Amniotic stem cell (primary cell): ENCODE measurements around the gene MMP10.

Experiments used
- DNase-seq: peaks from one replicate; lab custom pipeline; 2025; lab: John Stamatoyannopoulos, UW

Gene MMP10

DNA sequence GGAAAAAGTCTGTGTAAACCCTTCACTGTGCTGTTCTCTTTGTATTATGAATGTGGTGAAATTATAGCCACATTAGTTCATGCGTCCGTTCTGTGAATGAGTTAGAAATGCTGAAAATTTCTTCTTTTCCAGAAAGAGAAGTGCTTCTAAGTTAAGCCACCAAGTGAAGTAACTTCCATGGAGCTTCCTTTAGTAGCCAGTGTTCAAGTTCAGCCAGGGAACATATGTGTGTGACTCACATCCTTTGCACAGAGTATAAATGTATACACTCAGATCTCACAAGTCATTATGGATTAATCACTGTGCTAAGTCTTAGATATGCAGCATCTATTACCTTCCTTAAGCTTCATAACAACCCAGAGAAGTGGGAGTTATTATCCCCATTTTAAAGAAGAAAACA, 52.5 kb downstream of the MMP10 start:
- no peak for DNase-seq

DNA sequence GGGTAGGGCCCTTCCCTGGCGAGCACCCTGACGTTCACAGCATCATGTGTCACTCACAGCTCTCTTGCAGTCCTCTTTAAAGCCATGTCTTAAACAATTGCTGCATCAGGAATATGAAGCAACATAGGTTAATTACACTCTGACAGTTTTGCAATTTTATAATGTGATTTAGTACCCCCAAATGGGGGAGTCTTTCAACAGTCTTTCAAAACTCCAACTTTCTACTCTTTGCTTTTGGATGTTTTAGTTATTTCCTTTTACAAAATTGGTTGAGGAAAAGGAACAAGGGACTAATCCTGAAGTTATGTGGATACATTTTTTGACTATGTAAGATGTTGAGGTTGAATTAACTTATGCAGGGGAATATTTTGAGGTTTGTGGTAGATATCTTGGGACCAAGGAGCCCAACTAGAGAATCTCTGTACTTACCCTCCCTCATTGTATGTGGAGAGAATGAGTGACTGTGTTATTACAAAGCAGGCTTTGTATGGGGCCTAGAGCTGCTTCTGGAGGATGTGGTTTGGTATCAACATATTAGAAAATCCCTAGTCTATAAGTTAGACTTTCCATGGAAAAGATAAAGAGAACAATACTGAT, 55.4 kb downstream of the MMP10 start, which contains the start of gene MMP8:
Gene MMP8 (minus strand): TSS at position 51 of the 597 bp plus-strand sequence. CDS start 99 bp downstream, outside the sequence.
- no peak for DNase-seq

DNA sequence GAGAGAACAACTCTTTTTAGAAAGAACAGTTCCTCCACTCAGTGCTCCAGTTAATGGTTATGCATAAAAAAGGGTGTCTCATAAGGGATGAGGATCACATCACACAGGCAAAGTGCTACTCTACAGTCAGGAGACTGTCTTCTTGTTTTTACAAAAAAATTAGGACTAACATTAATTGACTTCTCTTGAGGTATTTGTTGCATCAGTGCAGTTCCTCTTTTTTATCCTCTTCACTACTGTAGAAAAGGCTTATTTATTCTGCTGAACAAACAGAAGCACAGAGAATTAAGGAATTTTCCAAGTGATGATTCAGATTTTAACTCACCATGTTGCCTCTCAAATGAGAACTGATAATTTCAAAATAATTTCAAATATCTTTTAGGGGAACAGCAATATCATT, 57.6 kb downstream of the MMP10 start:
- DNase-seq: no peak
